PC-3 (cell line): ENCODE data around the gene PABPN1L.

Experiments used
- EZH2 ChIP-seq: fragments of 300-600 bp; sonication (generic); IDR thresholded peaks from one replicate; pipeline ENCODE4 v1.6.1; 2017; ENCODE audit warnings: antibody characterized with exemption, mild to moderate bottlenecking, low read length; ENCODE audit not compliant: unreplicated experiment
- EZH2phosphoT487 ChIP-seq: fragments of 300-600 bp; sonication (generic); IDR thresholded peaks from 2 replicates; pipeline ENCODE4 v1.6.1; 2018; ENCODE audit warnings: mild to moderate bottlenecking, antibody characterized with exemption, low read length, borderline replicate concordance
- TF ChIP-seq, protein P1 (sequence below): fragments of 300-600 bp; sonication (generic); conservative IDR thresholded peaks from 2 replicates; pipeline ENCODE4 v1.5.1; 2017; ENCODE audit warnings: antibody characterized with exemption, low read depth, mild to moderate bottlenecking, low read length

DNA sequence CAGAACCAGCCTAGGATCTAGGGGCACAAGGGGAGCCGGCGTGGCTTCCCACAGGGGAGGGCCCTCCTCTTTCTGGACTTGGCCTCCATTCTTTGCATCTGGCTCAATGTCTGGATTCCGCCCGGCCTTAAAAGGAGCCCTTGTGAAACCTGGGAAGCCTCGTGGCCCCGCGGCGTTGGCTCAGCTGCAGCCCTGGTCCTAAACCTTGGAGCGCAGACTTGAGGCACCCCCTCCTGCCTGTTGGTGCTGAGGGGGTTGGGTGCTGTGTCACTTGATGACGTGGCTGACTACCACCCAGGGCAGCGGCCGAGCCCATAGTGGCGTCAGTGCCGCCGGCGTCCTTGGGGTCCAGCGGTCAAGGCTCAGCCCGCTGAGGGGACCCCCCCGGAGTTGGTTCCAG, 5.1 kb downstream of the PABPN1L start:
- no peak for TF ChIP-seq EZH2
- TF ChIP-seq, protein P1, sequence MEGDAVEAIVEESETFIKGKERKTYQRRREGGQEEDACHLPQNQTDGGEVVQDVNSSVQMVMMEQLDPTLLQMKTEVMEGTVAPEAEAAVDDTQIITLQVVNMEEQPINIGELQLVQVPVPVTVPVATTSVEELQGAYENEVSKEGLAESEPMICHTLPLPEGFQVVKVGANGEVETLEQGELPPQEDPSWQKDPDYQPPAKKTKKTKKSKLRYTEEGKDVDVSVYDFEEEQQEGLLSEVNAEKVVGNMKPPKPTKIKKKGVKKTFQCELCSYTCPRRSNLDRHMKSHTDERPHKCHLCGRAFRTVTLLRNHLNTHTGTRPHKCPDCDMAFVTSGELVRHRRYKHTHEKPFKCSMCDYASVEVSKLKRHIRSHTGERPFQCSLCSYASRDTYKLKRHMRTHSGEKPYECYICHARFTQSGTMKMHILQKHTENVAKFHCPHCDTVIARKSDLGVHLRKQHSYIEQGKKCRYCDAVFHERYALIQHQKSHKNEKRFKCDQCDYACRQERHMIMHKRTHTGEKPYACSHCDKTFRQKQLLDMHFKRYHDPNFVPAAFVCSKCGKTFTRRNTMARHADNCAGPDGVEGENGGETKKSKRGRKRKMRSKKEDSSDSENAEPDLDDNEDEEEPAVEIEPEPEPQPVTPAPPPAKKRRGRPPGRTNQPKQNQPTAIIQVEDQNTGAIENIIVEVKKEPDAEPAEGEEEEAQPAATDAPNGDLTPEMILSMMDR: no peak
- TF ChIP-seq EZH2phosphoT487: no peak
